B cell (primary cell): ENCODE measurements around the gene TBX4. TPM values are rescaled to one million over a fixed set of nuclear protein-coding genes. Genes with fewer than 3 reads are reported as not detected.

ENCODE experiments used
- ATAC-seq: fragments of 200-7000 bp; cut with Tn5 transposase; one replicate; pipeline ENCODE4 v1.10.0; 2021; ENCODE audit warnings: low read depth, mild to moderate bottlenecking, moderate number of reproducible peaks, moderate library complexity
- CTCF ChIA-PET: fragments of 350-600 bp; sonication (Branson Sonifier 250); formaldehyde crosslinking; loops from one replicate; lab custom pipeline; 2021; ENCODE audit warnings: antibody characterized with exemption, inconsistent platforms; lab: Charles Lee
- POLR2A ChIA-PET: fragments of 350-600 bp; sonication (Branson Sonifier 250); formaldehyde crosslinking; loops from one replicate; lab custom pipeline; 2021; ENCODE audit warnings: antibody characterized with exemption; lab: Charles Lee
- DNase-seq: peaks from one replicate; pipeline ENCODE4 v3.0.0; 2013
- H2AFZ ChIP-seq: 2 replicates; pipeline ENCODE4 v1.6.1; 2012; ENCODE audit warnings: mild to moderate bottlenecking, low read depth, low read length; ENCODE audit not compliant: insufficient read depth, poor library complexity, severe bottlenecking
- H3K27ac ChIP-seq, 2 donors: 1 replicate in 1 of 2; 2 replicates in 1 of 2; pipeline ENCODE4 v1.5.1; 2012 to 2013; ENCODE audit warnings: low read length in 2 of 2, mild to moderate bottlenecking in 2 of 2, moderate library complexity in 1 of 2
- H3K27me3 ChIP-seq, 4 experiments: fragments of 200-600 bp in 1 of 4; sonication (generic) in 1 of 4; replicated peaks in 1 of 4; 1 replicate in 2 of 4; 2 replicates in 2 of 4; pipeline versions ENCODE4 v1.6.1 to v1.7.0; 2013 to 2016; ENCODE audit warnings: low read length in 3 of 4, mild to moderate bottlenecking in 2 of 4, mixed read lengths in 1 of 4, moderate library complexity in 1 of 4; ENCODE audit not compliant: insufficient read depth in 4 of 4, control insufficient read depth in 3 of 4; ENCODE audit errors: control extremely low read depth in 1 of 4
- H3K36me3 ChIP-seq, 2 experiments: replicated peaks in 1 of 2; 1 replicate in 1 of 2; 2 replicates in 1 of 2; pipeline versions ENCODE4 v1.6.1 to v1.7.1; 2013; ENCODE audit warnings: low read length in 1 of 2; ENCODE audit not compliant: insufficient read depth in 2 of 2, control insufficient read depth in 1 of 2; ENCODE audit errors: control extremely low read depth in 1 of 2, extremely low read depth in 1 of 2
- H3K4me1 ChIP-seq, 2 donors: fragments of 200-600 bp in 1 of 2; sonication (generic) in 1 of 2; 1 replicate in 1 of 2; 2 replicates in 1 of 2; pipeline versions ENCODE4 v1.5.1 to v1.6.1; 2013 to 2017; ENCODE audit warnings: low read length in 2 of 2; ENCODE audit not compliant: control insufficient read depth in 2 of 2, insufficient read depth in 2 of 2
- H3K4me2 ChIP-seq: replicated peaks from 2 replicates; pipeline ENCODE3; 2012; ENCODE audit warnings: mild to moderate bottlenecking, low read depth, low read length; ENCODE audit not compliant: poor library complexity, severe bottlenecking
- H3K4me3 ChIP-seq, 5 experiments: fragments of 200-600 bp in 1 of 5; sonication (generic) in 1 of 5; 1 replicate in 3 of 5; 2 replicates in 2 of 5; pipeline versions ENCODE4 v1.5.1 to v1.7.0; 2011 to 2016; ENCODE audit warnings: low read length in 4 of 5, mild to moderate bottlenecking in 4 of 5, low read depth in 2 of 5, control low read depth in 1 of 5, moderate library complexity in 1 of 5; ENCODE audit not compliant: insufficient read depth in 1 of 5; ENCODE audit errors: control extremely low read depth in 1 of 5, extremely low read depth in 1 of 5
- H3K79me2 ChIP-seq: fragments of 200-600 bp; sonication (generic); one replicate; pipeline ENCODE4 v1.6.0; 2016; ENCODE audit warnings: low read length; ENCODE audit not compliant: control insufficient read depth, insufficient read depth
- H3K9ac ChIP-seq: fragments of 200-600 bp; sonication (generic); 2 replicates; pipeline ENCODE4 v1.6.1; 2017; ENCODE audit warnings: mild to moderate bottlenecking, low read length, moderate library complexity
- H3K9me3 ChIP-seq, 3 donors: one replicate each; pipeline versions ENCODE4 v1.6.1 to v1.7.1; 2013; ENCODE audit warnings: low read length in 2 of 3; ENCODE audit not compliant: control insufficient read depth in 2 of 3, insufficient read depth in 1 of 3; ENCODE audit errors: control extremely low read depth in 1 of 3
- H4K20me1 ChIP-seq: 2 replicates; pipeline ENCODE4 v1.6.0; 2012; ENCODE audit warnings: mild to moderate bottlenecking, low read length; ENCODE audit not compliant: insufficient read depth, control insufficient read depth, poor library complexity, severe bottlenecking
- H3K27ac Mint-ChIP-seq: one replicate; pipeline ENCODE4 v1.8.0; 2021; ENCODE audit warnings: mixed read lengths
- H3K27me3 Mint-ChIP-seq: one replicate; pipeline ENCODE4 v1.8.0; 2021; ENCODE audit warnings: mixed read lengths
- H3K4me1 Mint-ChIP-seq: one replicate; pipeline ENCODE4 v1.8.0; 2021; ENCODE audit warnings: mixed read lengths
- H3K4me3 Mint-ChIP-seq: one replicate; pipeline ENCODE4 v1.8.0; 2021; ENCODE audit warnings: mixed read lengths
- H3K9me3 Mint-ChIP-seq: one replicate; pipeline ENCODE4 v1.8.0; 2022; ENCODE audit warnings: mixed read lengths; ENCODE audit not compliant: insufficient read depth
- EZH2 ChIP-seq: IDR thresholded peaks from 2 replicates; pipeline ENCODE4 v1.6.1; 2012; ENCODE audit warnings: borderline replicate concordance, low read depth, mild to moderate bottlenecking, moderate library complexity, low read length; ENCODE audit not compliant: insufficient read depth, poor library complexity, severe bottlenecking
- WGBS: methylation state at CpG from one replicate; pipeline ENCODE4 v1.1.5; 2013; ENCODE audit warnings: missing lambda C conversion rate; ENCODE audit not compliant: insufficient coverage; 5-methylcytosine and 5-hydroxymethylcytosine counted together
- intact Hi-C: fragments of 100-400 bp; cut with micrococcal nuclease; formaldehyde crosslinking; loops from one replicate; pipeline ENCODE4 v1.10.0; 2022
- polyA plus RNA-seq: library from polyadenylated mRNA; depleted of rRNA; stranded (reverse); fragments of >200 nt; gene quantifications from 2 replicates; pipeline ENCODE4 v1.2.3, GENCODE V29; 2012
- total RNA-seq, 2 donors: library from RNA; stranded (reverse); fragments of 120-200 nt in 1 of 2; gene quantifications; 1 replicate in 1 of 2; 2 replicates in 1 of 2; pipeline versions ENCODE4 v1.2.3 to v1.2.4, GENCODE V29; 2013 to 2022
- TF ChIP-seq, protein P1 (sequence below): fragments of 200-600 bp; IDR thresholded peaks from one replicate; pipeline ENCODE4 v1.8.0; 2022; ENCODE audit warnings: antibody characterized with exemption, mild to moderate bottlenecking

The TBX4 gene
- total and polyA plus RNA-seq, 2 donors (not counting 1 experiment from before 2014, with no cell fraction given), result not detected

DNA sequence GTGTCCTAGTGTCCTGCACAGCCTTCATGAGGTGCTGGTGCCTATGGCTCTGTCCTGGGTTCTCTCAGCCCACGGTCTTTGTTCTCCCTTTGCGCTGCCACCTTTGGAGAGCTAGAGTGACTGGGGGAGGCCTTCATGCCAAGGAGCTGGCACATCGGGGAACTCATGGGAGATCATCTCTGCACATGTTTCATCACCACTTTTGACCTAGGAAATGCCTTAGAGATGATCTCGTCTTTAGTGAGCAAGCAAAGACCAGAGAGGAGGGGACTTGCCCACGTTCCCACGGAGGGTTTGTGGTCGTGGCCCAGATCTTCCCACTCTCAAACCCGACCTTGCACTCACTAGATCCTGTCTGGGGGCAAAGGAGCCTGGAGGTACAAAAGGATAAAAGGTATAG is 23.5 kb downstream of the TBX4 start:
- POLR2A ChIA-PET, result no interaction called here
- no peak overlapping the region for H3K4me3 ChIP-seq
- Mint-ChIP-seq H3K27me3 (peaks cover 27% of the 10 kb centered on the region), H3K4me3 (no peak overlapping the region), H3K9me3 (no peaks in the 10 kb centered on the region), H3K4me1 (no peaks in the 10 kb centered on the region), H3K27ac (no peak overlapping the region)
- ATAC-seq (no peak), DNase-seq (no peak)
- no peaks in the 10 kb centered on the region for H3K4me1 ChIP-seq
- H3K27ac ChIP-seq, result no peak overlapping the region
- H3K4me2 ChIP-seq, result no peak overlapping the region
- H3K27me3 ChIP-seq, result peaks cover 0 to 21% (median 2%) of the 10 kb centered on the region in 4 experiments
- no peaks in the 10 kb centered on the region for H3K79me2 ChIP-seq
- intact Hi-C loops, result no loop called here
- no peak overlapping the region for H2AFZ ChIP-seq
- WGBS, result 73% methylated on average over 6 of the region's 8 CpGs
- H4K20me1 ChIP-seq, result no peaks in the 10 kb centered on the region
- H3K36me3 ChIP-seq, result no peaks in the 10 kb centered on the region
- H3K9me3 ChIP-seq, result no peaks in the 10 kb centered on the region
- CTCF ChIA-PET, result no interaction called here
- H3K9ac ChIP-seq, result no peak overlapping the region
- TF ChIP-seq, protein P1, sequence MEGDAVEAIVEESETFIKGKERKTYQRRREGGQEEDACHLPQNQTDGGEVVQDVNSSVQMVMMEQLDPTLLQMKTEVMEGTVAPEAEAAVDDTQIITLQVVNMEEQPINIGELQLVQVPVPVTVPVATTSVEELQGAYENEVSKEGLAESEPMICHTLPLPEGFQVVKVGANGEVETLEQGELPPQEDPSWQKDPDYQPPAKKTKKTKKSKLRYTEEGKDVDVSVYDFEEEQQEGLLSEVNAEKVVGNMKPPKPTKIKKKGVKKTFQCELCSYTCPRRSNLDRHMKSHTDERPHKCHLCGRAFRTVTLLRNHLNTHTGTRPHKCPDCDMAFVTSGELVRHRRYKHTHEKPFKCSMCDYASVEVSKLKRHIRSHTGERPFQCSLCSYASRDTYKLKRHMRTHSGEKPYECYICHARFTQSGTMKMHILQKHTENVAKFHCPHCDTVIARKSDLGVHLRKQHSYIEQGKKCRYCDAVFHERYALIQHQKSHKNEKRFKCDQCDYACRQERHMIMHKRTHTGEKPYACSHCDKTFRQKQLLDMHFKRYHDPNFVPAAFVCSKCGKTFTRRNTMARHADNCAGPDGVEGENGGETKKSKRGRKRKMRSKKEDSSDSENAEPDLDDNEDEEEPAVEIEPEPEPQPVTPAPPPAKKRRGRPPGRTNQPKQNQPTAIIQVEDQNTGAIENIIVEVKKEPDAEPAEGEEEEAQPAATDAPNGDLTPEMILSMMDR, result no peak
- no peak for TF ChIP-seq EZH2

DNA sequence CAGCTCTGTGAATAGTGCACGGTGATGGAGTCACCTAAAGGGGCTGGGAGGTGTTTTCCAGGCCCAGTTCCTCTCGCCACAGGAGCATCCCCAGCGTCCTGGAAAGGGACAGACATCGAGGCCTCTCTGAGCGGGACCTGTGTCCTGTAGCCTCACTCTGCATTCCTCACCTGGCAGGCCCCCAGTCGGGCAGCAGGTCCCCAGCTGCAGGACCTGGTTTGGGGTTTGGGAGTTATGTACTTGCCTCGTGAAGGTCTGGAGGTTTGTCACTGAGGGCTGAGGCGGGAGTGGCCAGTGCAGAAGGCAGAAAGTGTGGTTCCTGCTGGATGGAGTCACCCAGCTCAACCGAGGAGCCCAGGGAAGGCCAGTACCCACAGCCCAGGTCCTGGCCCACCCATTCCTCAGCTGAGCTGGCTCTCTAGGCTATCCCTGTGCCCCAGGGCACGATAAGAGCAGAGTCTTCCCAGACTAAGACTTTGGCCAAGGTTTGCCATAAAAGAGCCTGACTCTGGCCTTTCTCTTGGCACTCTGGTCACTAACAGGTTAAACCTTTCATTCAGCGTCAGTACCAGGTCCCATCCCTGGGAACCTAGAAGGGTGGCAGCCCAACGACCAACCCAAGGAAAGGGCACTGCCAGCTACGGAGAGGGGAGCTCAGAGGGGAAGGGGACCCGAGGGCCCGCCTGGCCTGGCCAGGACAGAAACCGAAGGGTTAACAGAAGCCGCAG is 24.4 kb downstream of the TBX4 start:
- 68% methylated on average over 15 of the region's 17 CpGs for WGBS

More for the DNA sequence above, 24.4 kb downstream of the TBX4 start:
- ATAC-seq, result no peak
- H3K27me3 Mint-ChIP-seq, result peaks cover 25% of the 10 kb centered on the region
- H3K4me3 Mint-ChIP-seq, result no peak overlapping the region
- Histone ChIP-seq H3K36me3 (no peaks in the 10 kb centered on the region), H3K9ac (no peak overlapping the region), H3K4me2 (no peak overlapping the region), H2AFZ (no peak overlapping the region), H4K20me1 (no peaks in the 10 kb centered on the region), H3K9me3 (no peaks in the 10 kb centered on the region), H3K4me1 (no peaks in the 10 kb centered on the region), H3K27me3 (peaks cover 0 to 21% (median 2%) of the 10 kb centered on the region in 4 experiments), H3K4me3 (no peak overlapping the region), H3K27ac (no peak overlapping the region), H3K79me2 (no peaks in the 10 kb centered on the region)
- TF ChIP-seq, protein P1, result no peak
- no peak for DNase-seq
- ChIA-PET POLR2A (no interaction called here), CTCF (no interaction called here)
- no peaks in the 10 kb centered on the region for H3K9me3 Mint-ChIP-seq
- no peak overlapping the region for H3K27ac Mint-ChIP-seq
- no peaks in the 10 kb centered on the region for H3K4me1 Mint-ChIP-seq
- intact Hi-C loops, result no loop called here
